NCI-H1436 treated with DMSO at 0.1 percent for 48 hours (cell line): Measurements from ENCODE around the gene IDS.
A peak's percentile ranks its signal among the peaks of the same experiment; 100 is the strongest.
"Not testable (repeated sequence)": the region's sequence is repeated elsewhere in the genome, so short reads cannot be mapped to it uniquely, and the experiment has no call there.

Experiments
- DNase-seq: peaks from one replicate; lab custom pipeline; 2025; lab: John Stamatoyannopoulos, UW

The IDS gene

GRCh38 chrX:149497626-149498025 is 7.5 kb downstream of the IDS start:
- DNase-seq, result no peak

DNA sequence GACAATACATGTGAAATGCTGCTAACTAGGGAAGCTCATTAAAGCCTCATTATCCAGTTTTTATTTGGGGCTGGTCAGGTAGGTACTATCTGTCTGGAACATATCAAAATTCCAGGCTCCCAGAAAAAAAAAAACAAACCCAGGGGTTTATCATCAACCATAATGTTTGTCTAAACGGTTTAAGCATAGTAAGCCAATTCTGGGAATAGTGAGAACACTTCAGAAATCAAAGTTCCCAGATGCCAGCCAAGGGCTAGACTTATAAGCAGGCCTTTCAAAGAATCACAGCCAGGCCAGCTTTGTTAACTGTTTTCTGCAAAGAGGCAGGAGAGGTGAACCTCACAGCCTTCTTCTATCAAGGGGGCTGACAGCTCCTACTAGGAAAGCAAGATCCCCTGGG is 8.1 kb downstream of the IDS start:
- no peak for DNase-seq

- no peak for DNase-seq
Observed at GRCh38 chrX:149495573-149496071, 9.5 kb downstream of the IDS start.

GRCh38 chrX:149494844-149495565 is 10.1 kb downstream of the IDS start:
- no peak for DNase-seq

DNA sequence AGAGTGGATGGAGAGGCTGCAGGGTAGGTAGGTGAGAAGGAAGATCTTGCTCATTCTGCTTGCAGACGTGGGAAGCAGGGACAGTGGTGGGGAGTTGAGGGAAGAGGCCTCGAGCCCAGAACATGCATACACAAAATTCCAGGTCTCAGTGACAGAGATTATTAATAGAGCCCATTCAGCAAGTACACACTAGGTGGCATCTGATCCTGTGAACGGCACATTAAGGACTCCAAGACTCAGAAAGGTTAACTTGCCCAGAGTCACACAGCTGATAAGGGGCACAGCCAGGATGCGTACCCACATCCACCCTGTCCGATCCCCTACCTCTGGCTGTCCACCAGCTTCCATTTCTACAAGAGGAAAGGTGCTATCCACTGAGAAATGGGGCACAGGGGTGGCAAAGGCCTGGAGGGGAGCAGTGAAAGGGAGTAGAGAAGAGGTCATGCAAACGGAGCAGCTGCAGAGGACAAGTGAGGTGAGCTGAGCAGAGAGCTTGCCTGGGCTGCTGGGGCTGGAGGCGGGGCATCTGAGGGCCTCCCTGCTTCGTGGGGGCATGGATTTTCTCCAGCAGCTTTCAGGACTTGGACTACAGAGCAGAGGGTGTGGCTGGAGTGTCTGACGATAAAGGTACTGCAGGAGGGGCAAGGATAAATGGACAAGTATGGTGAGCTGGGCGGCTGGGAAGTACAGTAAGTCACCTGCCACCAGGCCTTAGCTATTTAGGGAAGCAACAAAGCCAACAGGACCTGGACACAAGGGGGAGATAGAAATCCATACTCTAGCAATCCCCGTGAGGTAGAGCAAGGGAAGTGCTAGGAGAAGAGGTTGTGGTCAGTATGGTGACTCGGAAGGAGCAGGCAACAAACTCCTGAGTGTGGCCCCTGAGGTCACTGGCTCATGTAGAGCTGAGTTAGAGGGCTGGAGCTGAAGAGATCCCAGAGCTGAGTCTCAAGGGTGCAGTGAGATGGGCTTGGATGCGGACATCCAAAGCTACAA is 11.2 kb downstream of the IDS start:
- no peak for DNase-seq

DNA sequence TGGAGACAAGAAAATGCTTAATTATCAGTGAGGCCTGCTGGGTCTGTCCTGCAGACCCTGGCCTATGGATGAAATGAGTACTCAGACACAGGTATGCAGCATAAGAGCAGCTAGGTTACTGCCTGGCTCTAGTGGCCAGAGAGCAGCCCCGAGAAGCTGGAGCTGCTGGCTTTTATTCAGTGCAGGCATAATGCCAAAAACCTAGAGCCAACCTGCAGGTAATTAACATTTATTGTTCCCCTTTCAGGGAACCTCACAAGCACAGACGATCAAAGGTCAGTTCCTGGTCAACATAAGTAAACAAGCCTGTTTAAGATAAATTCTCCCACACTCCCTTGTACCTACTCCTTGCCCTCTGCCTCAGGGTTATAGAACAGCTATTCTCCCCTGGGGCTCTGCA is 13.3 kb downstream of the IDS start:
- no peak for DNase-seq

GRCh38 chrX:149490100-149490499 is 15.0 kb downstream of the IDS start:
- DNase-seq, result no peak

DNA sequence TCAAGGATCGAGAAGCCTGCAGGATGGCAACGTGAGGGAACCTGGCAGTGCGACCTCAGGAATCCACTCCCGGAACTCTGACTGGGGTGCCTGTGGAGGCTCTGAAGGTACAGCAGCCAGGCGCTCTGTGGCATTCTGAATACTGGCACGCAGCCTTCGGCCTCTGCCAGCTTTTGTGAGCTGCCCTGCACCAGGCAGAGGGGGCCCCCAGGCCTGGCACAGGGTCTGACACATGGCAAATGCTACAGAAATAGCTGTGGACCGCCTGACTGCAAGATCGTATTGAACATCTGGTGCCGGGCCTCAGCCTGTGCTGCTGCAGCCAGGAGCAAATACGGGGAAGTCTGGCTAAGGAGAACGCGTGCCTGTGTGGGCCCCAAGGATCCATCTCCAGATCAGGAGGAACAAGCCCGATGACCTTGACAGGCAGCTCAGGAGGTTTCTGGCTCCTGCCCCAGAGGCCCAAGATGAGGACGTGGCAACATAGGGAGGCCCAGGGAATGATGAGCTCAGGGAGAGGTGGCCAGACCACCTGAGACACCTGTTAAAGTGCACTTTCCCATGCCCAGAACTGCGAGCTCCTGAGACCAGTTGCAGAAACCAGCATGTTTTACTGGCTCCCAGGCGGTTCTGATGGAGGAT is 16.6 kb downstream of the IDS start:
- not testable (repeated sequence) for DNase-seq

DNA sequence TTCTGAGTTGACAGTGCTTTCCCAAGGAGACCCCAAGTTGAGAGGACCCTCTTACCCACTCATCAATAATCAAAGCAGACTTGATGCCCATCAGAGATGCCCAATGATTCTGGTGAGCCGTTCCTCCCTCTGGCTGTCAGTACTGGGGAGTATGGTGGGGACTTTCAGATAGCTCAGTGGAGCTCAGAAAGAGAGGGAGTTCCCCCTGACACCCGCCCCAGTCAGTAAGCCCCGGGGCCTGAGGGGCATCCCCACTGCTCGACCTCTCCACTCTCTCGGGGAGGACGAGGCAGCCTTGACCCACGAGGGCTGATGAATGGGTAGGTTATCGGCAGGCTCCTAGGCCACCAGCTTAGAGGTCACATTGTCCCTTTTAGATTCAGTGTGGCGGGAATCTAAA is 17.1 kb downstream of the IDS start:
- not testable (repeated sequence) for DNase-seq

DNA sequence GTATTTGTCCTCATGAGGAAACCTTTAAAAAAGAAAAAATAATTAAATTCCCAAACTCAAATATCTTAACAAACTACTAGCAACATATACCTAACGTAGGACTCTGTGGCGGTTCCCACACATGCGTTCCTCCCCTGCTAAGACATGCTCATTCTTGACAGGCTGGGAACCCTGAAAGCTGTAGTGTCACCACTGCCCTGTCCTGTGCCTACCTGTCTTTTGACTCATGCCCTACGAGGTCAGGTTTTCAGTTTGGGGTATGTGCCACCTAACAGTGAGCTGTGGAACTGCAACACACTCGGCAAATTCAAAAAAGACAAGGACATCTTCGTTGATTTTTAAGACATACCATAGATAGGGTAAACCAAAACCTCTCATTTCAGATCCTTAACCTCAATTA is 17.8 kb downstream of the IDS start:
- DNase-seq, result no peak

GRCh38 chrX:149476513-149476912 is 28.6 kb downstream of the IDS start:
- DNase-seq, result no peak

DNA sequence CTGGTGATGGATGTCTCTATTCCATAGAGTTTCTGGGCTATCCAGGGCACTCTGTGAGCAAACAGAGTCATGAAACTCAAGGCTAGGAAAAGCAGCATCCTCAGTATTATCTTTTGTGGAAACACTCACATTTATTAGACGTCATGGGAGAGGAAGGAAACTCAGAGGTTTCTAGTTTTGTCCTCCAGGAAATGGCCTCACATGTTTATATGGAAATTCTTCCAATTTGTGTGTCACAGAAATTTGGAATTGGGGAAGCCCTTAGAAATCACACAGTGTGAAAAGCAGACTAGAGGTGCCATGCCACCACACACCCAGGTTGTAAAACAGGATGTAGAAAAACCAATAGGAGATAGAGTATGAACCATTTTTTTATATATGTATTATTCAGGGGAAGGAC is 31.1 kb downstream of the IDS start:
- no peak for DNase-seq

- no peak for DNase-seq
Observed at GRCh38 chrX:149473092-149473491, 32.0 kb downstream of the IDS start.

- DNase-seq, result no peak
Observed at GRCh38 chrX:149472625-149473024, 32.5 kb downstream of the IDS start.

DNA sequence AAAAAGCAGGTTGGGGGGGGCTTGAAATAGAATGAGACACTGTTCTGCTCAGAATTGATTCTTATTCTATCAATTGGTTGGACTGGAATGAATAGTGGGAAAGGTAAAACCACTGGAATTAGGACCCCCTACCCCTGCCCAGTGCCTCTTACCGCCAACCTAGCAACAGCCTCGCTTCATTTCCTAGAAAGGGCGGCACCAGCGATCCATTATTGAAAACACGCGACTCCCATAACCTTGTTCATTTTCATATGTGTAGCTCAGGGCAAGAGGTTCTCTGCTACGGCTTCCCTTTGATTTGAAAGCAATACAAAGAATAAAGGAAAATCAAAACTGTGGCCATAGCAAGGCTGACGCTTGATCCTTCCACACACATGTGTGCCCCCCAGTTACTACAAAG is 33.7 kb downstream of the IDS start:
- DNase-seq, result no peak

- DNase-seq, result peak; percentile 8
Observed at GRCh38 chrX:149470955-149471354, 34.2 kb downstream of the IDS start.

DNA sequence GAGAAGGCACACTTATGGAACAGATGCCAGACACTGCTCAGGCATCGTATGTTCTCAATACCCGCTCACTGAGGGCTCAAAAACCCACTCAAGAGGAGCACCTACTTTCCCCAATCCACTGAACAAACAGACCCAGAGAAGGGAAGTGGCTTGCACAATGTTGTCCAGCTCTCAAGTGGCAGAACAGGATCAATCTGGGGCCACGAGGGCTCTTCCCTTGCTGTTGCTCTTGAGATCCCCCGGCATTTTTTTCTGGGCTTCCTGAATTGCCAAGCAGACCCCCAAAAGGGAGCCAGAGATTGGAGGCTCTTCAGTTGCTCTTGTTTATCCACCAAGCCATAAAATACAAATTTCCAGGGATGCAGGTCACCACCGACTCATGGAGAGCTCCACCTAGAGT is 35.7 kb downstream of the IDS start:
- DNase-seq, result no peak

DNA sequence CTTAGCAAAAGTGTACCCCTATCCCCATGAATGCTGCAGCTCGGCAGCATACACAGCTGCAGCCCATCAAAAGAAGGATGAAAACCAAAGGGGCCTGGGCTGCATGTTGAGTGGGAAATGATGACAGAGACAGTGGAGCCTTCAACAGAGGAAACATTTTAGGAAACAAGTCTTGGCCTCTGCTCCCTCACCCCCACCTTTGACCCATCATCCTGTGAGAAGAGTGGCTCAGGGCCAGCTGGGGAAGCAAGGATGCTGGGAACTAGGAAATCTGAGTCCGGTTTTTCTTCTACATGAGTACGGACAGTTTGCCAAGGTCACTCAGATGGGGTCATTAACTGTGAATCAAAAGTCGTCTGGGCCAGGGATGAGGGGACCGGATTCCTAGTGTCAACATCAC is 37.2 kb downstream of the IDS start:
- no peak for DNase-seq

GRCh38 chrX:149467461-149467860 is 37.6 kb downstream of the IDS start:
- no peak for DNase-seq

DNA sequence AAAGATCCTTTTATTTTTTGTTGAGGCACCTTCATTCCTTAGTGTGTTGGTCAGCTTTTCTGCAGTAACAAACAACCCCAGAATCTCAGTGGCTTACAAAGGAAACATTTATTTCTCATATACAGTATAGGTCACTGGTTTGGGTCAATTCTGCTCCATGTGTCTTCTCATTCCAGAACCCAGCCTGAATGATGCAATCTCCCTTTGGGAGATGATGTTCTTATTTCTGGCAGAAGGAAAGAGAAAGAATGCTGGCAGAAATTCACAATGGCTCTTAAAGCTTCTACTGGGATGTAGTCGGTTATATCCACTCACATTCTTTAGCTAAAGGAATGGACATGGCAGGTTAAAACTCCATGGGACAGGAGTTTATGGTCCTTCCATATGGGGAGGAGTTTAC is 42.3 kb downstream of the IDS start:
- DNase-seq, result no peak

DNA sequence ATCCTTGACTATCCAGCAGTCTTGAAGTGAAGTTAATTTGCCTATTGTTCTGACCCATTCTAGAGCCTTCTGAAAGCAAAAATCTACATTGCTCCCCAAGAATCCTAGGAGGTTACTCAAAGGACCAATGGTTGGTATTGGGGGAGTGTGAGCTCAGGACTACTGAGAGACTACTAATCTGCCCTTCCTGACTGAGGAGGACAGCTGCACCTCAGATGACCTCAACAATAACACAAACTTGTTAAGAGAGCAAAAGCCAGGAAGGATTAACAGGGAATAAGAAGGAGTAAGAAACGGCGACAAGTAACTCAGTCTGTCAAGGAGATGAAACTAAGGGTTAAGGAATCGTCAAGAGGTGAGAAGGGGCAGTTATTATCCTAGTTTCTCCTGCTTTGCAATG is 43.4 kb downstream of the IDS start:
- DNase-seq, result no peak

- no peak for DNase-seq
Observed at GRCh38 chrX:149458586-149458985, 46.5 kb downstream of the IDS start.
